ENCODE measurements around the gene GPC6.

GPC6 gene

DNA sequence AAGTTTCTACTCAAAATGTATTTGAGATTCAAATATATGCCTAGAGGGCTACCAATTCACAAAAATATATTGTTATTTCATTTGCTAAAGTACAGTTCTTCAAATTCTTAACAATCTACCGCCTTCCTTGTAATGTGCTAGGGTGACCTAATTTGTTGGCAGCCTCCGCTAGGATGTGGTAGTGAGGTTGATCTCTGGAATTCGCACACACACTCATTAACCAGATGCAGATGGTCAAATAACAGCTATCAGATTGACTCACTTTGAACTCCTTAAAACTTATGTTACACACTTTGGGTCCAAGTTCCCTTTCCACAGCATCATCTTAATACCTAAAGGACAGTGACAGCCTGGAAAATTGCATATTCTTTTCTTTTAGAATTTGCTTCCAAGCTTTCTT is 885.6 kb downstream of the GPC6 start:
- DNase-seq (ENCODE audit: low spot score): no peak
- TF ChIP-seq, protein P1, sequence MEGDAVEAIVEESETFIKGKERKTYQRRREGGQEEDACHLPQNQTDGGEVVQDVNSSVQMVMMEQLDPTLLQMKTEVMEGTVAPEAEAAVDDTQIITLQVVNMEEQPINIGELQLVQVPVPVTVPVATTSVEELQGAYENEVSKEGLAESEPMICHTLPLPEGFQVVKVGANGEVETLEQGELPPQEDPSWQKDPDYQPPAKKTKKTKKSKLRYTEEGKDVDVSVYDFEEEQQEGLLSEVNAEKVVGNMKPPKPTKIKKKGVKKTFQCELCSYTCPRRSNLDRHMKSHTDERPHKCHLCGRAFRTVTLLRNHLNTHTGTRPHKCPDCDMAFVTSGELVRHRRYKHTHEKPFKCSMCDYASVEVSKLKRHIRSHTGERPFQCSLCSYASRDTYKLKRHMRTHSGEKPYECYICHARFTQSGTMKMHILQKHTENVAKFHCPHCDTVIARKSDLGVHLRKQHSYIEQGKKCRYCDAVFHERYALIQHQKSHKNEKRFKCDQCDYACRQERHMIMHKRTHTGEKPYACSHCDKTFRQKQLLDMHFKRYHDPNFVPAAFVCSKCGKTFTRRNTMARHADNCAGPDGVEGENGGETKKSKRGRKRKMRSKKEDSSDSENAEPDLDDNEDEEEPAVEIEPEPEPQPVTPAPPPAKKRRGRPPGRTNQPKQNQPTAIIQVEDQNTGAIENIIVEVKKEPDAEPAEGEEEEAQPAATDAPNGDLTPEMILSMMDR (IDR thresholded peaks at IDR 0.05; ENCODE audit: extremely low read depth, insufficient read depth, missing control alignments): no peak
- in situ Hi-C loops (cut with MboI; ENCODE audit: low pct_unique_long_range_greater_than_20kb, low sequenced_read_pairs, unreplicated experiment): no loop called here

GRCh38 chr13:94112731-94113130 is 886.1 kb downstream of the GPC6 start:
- no peak for DNase-seq (ENCODE audit: low spot score)
- in situ Hi-C loops (cut with MboI; ENCODE audit: low pct_unique_long_range_greater_than_20kb, low sequenced_read_pairs, unreplicated experiment): no loop called here
- TF ChIP-seq, protein P1 (IDR thresholded peaks at IDR 0.05; ENCODE audit: extremely low read depth, insufficient read depth, missing control alignments): no peak

DNA sequence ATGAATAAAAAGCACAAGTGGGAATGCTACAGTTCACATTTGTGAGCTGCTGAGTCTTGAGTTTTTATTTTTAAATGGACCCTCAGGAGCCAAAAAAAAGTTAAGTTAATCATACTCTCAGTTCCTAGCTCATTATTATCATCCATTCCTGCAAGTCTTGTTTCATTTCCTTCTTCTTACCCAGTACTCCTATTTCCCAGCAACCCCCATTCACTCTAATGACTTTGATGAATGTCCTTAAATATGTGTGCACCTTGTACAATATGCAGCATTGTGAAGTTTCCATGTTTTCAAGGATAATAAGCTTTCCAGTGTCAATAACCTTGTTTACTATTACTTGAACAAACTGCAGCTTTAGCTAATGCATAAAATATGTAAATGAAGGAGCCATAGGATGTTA is 886.6 kb downstream of the GPC6 start:
- TF ChIP-seq, protein P1 (IDR thresholded peaks at IDR 0.05; ENCODE audit: extremely low read depth, insufficient read depth, missing control alignments): no peak
- no peak for DNase-seq (ENCODE audit: low spot score)
- in situ Hi-C loops (cut with MboI; ENCODE audit: low pct_unique_long_range_greater_than_20kb, low sequenced_read_pairs, unreplicated experiment): no loop called here

DNA sequence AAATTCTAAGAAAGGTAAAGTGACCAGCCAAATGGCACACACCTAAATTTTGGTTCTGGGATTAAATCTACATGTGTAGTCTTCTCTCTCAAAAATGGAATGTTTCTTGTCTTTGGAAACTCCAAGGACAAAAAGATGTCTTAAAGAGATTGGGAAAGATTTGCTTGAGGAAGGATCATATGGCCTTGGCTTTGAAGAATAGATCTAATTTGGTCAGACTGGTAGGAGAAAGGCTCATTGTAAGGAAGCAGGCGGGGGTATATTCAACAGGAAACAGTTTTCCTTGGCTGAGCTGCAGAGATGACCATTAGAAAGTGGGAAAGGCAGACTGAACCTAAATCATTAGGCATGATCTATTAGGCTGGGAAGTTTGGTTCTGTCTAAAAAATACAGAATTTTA is 887.6 kb downstream of the GPC6 start:
- in situ Hi-C loops (cut with MboI; ENCODE audit: low pct_unique_long_range_greater_than_20kb, low sequenced_read_pairs, unreplicated experiment): no loop called here
- TF ChIP-seq, protein P1 (IDR thresholded peaks at IDR 0.05; ENCODE audit: extremely low read depth, insufficient read depth, missing control alignments): no peak
- no peak for DNase-seq (ENCODE audit: low spot score)

DNA sequence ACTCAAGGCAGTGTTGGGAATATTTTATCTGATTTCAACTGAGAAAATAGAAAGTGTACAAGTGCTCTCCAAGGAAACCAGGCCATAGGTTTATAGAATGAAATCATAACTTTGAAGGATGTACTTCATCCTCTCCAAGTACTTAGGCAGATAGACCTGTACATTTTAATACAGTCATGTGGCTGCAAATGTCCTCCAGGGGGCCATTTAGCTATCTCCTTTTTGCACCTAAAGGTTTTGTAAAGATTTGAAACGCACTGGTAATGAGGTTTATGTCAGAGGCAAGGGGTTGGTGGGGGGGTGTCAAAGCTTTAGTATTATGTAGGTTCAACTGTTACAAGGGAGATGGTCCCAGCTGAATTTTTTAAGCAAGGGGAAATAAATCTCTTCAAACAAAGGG is 888.4 kb downstream of the GPC6 start:
- TF ChIP-seq, protein P1 (IDR thresholded peaks at IDR 0.05; ENCODE audit: extremely low read depth, insufficient read depth, missing control alignments): no peak
- DNase-seq (ENCODE audit: low spot score): no peak
- in situ Hi-C loops (cut with MboI; ENCODE audit: low pct_unique_long_range_greater_than_20kb, low sequenced_read_pairs, unreplicated experiment): no loop called here

GRCh38 chr13:94119360-94119936 is 892.8 kb downstream of the GPC6 start:
- DNase-seq (ENCODE audit: low spot score): no peak
- TF ChIP-seq, protein P1 (IDR thresholded peaks at IDR 0.05; ENCODE audit: extremely low read depth, insufficient read depth, missing control alignments): no peak
- in situ Hi-C loops (cut with MboI; ENCODE audit: low pct_unique_long_range_greater_than_20kb, low sequenced_read_pairs, unreplicated experiment): no loop called here

DNA sequence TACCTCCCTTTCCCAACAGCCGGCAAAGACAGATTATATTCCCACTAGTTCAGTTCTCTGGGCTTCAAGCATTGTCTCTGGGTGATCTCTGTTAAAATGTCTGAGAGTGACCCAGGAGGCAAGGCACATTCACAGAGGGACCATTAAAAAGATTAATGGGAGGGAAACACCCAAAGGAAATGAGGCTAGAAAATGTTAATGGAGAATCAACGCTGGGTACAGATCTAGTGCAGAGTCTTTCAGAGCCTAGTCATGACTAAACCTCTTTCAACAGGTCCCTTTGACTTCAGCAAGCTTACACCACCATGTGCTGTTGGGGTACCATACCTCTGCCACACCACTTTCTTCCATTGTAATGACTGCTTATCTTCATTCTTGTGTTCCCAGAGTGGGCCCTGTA is 894.3 kb downstream of the GPC6 start:
- in situ Hi-C loops (cut with MboI; ENCODE audit: low pct_unique_long_range_greater_than_20kb, low sequenced_read_pairs, unreplicated experiment): no loop called here
- TF ChIP-seq, protein P1 (IDR thresholded peaks at IDR 0.05; ENCODE audit: extremely low read depth, insufficient read depth, missing control alignments): no peak
- DNase-seq (ENCODE audit: low spot score): no peak
